OCI-LY1 (cell line): ENCODE measurements around the gene OR4D11.

ENCODE experiments used
- H2AFZ ChIP-seq: fragments of 200-600 bp; sonication (generic), shearing (Covaris generic); 2 replicates; pipeline ENCODE4 v1.6.0; 2014; ENCODE audit warnings: antibody characterized with exemption, mild to moderate bottlenecking, low read length
- H3F3A ChIP-seq: fragments of 200-600 bp; sonication (generic), shearing (Covaris generic); 2 replicates; pipeline ENCODE4 v1.6.0; 2014; ENCODE audit warnings: mild to moderate bottlenecking, antibody characterized with exemption, low read length, moderate library complexity; ENCODE audit not compliant: insufficient read depth
- H3K27ac ChIP-seq: fragments of 200-600 bp; sonication (generic); 2 replicates; pipeline ENCODE4 v1.5.1; 2014; ENCODE audit warnings: low read length, mixed run types, mild to moderate bottlenecking, low read depth; ENCODE audit not compliant: poor library complexity, severe bottlenecking
- H3K27me3 ChIP-seq: fragments of 200-600 bp; sonication (generic); 2 replicates; pipeline ENCODE4 v1.6.0; 2014; ENCODE audit warnings: antibody characterized with exemption, mild to moderate bottlenecking, low read length, moderate library complexity; ENCODE audit not compliant: insufficient read depth
- H3K36me3 ChIP-seq: fragments of 200-600 bp; sonication (generic); 2 replicates; pipeline ENCODE4 v1.6.1; 2014; ENCODE audit warnings: mild to moderate bottlenecking, antibody characterized with exemption, low read length, moderate library complexity, mixed read lengths; ENCODE audit not compliant: insufficient read depth
- H3K4me1 ChIP-seq: fragments of 200-600 bp; sonication (generic); 2 replicates; pipeline ENCODE4 v1.5.1; 2014; ENCODE audit warnings: mild to moderate bottlenecking, low read length, moderate library complexity; ENCODE audit not compliant: insufficient read depth, severe bottlenecking
- H3K4me2 ChIP-seq: fragments of 200-600 bp; sonication (generic), shearing (Covaris generic); 2 replicates; pipeline ENCODE4 v1.6.1; 2014; ENCODE audit warnings: low read length
- H3K4me3 ChIP-seq: fragments of 200-600 bp; sonication (generic); 2 replicates; pipeline ENCODE4 v1.5.1; 2014; ENCODE audit warnings: low read length, low read depth, mild to moderate bottlenecking, mixed read lengths; ENCODE audit not compliant: poor library complexity, severe bottlenecking
- H3K79me2 ChIP-seq: fragments of 200-600 bp; shearing (Covaris generic); 2 replicates; pipeline ENCODE4 v1.6.1; 2016; ENCODE audit warnings: mixed run types, low read length, mixed read lengths; ENCODE audit not compliant: insufficient read depth
- H3K9ac ChIP-seq: fragments of 200-600 bp; sonication (generic), shearing (Covaris generic); 2 replicates; pipeline ENCODE4 v1.6.1; 2014; ENCODE audit warnings: mild to moderate bottlenecking, low read length, mixed read lengths
- H3K9me2 ChIP-seq: fragments of 200-600 bp; sonication (generic), shearing (Covaris generic); 2 replicates; pipeline ENCODE4 v1.6.1; 2014; ENCODE audit warnings: low read depth, mild to moderate bottlenecking, low read length, mixed read lengths
- H3K9me3 ChIP-seq: fragments of 200-600 bp; shearing (Covaris generic); 2 replicates; pipeline ENCODE4 v1.6.1; 2014; ENCODE audit warnings: low read length, mixed read lengths
- H4K20me1 ChIP-seq: fragments of 200-600 bp; sonication (generic), shearing (Covaris generic); 2 replicates; pipeline ENCODE4 v1.6.0; 2016; ENCODE audit warnings: mild to moderate bottlenecking, low read length; ENCODE audit not compliant: insufficient read depth
- CTCF ChIP-seq: fragments of 200-600 bp; sonication (generic), shearing (Covaris generic); IDR thresholded peaks from 2 replicates; pipeline ENCODE4 v1.5.1; 2017; ENCODE audit warnings: mild to moderate bottlenecking, antibody characterized with exemption, low read length, moderate library complexity, mixed read lengths
- EZH2 ChIP-seq: fragments of 200-600 bp; sonication (generic), shearing (Covaris generic); IDR thresholded peaks from 2 replicates; pipeline ENCODE4 v1.8.0; 2017; ENCODE audit warnings: borderline replicate concordance, mixed run types, mild to moderate bottlenecking, antibody characterized with exemption, low read length, moderate library complexity, mixed read lengths

The OR4D11 gene

GRCh38 chr11:59480359-59480758 is 23.0 kb upstream of the OR4D11 start:
- no peaks in the 10 kb centered on the region for H3F3A ChIP-seq
- H3K36me3 ChIP-seq, result no peaks in the 10 kb centered on the region
- no peak for TF ChIP-seq CTCF
- no peak for TF ChIP-seq EZH2
- H3K9ac ChIP-seq, result no peak overlapping the region
- no peaks in the 10 kb centered on the region for H3K4me1 ChIP-seq
- no peaks in the 10 kb centered on the region for H3K9me3 ChIP-seq
- no peak overlapping the region for H3K4me2 ChIP-seq
- no peak overlapping the region for H2AFZ ChIP-seq
- H3K4me3 ChIP-seq, result no peak overlapping the region
- no peak overlapping the region for H3K27ac ChIP-seq
- H3K27me3 ChIP-seq, result no peaks in the 10 kb centered on the region
- H4K20me1 ChIP-seq, result no peaks in the 10 kb centered on the region
- H3K79me2 ChIP-seq, result no peaks in the 10 kb centered on the region
- no peaks in the 10 kb centered on the region for H3K9me2 ChIP-seq

GRCh38 chr11:59501931-59502330 is 1.4 kb upstream of the OR4D11 start:
- TF ChIP-seq CTCF (no peak), EZH2 (no peak)
- no peaks in the 10 kb centered on the region for H4K20me1 ChIP-seq
- no peak overlapping the region for H3K4me3 ChIP-seq
- no peaks in the 10 kb centered on the region for H3K4me1 ChIP-seq
- H3K27ac ChIP-seq, result no peak overlapping the region
- H2AFZ ChIP-seq, result no peak overlapping the region
- no peaks in the 10 kb centered on the region for H3K79me2 ChIP-seq
- no peaks in the 10 kb centered on the region for H3F3A ChIP-seq
- no peak overlapping the region for H3K9ac ChIP-seq
- no peaks in the 10 kb centered on the region for H3K9me2 ChIP-seq
- H3K9me3 ChIP-seq, result no peaks in the 10 kb centered on the region
- H3K36me3 ChIP-seq, result no peaks in the 10 kb centered on the region
- no peak overlapping the region for H3K4me2 ChIP-seq
- no peaks in the 10 kb centered on the region for H3K27me3 ChIP-seq

- Histone ChIP-seq H4K20me1 (no peaks in the 10 kb centered on the region), H3K4me3 (no peak within 1 kb of the TSS), H3K9ac (no peak within 1 kb of the TSS), H3K9me2 (no peaks in the 10 kb centered on the region), H3K4me1 (no peaks in the 10 kb centered on the region), H3K36me3 (no peaks in the 10 kb centered on the region), H3K9me3 (no peaks in the 10 kb centered on the region), H3K27ac (no peak within 1 kb of the TSS), H3K4me2 (no peak within 1 kb of the TSS), H3K27me3 (no peaks in the 10 kb centered on the region), H2AFZ (no peak within 1 kb of the TSS), H3K79me2 (no peaks in the 10 kb centered on the region), H3F3A (no peaks in the 10 kb centered on the region)
- TF ChIP-seq EZH2 (no peak), CTCF (no peak)
Observed at GRCh38 chr11:59510941-59511589, 7.7 kb downstream of the OR4D11 start, which contains the start of gene OR4D9. TSS of gene OR4D9 (plus strand) at chr11:59511539. CDS start at chr11:59514913, 3,374 bp downstream.
